Fibroblast of skin of scalp (primary cell): ENCODE data around the gene BCAP31.
"Not testable (repeated sequence)": the region's sequence is repeated elsewhere in the genome, so short reads cannot be mapped to it uniquely, and the experiment has no call there.

Experiments
- DNase-seq: peaks from one replicate; pipeline ENCODE4 v3.0.0-alpha.2; 2013

Gene BCAP31

DNA sequence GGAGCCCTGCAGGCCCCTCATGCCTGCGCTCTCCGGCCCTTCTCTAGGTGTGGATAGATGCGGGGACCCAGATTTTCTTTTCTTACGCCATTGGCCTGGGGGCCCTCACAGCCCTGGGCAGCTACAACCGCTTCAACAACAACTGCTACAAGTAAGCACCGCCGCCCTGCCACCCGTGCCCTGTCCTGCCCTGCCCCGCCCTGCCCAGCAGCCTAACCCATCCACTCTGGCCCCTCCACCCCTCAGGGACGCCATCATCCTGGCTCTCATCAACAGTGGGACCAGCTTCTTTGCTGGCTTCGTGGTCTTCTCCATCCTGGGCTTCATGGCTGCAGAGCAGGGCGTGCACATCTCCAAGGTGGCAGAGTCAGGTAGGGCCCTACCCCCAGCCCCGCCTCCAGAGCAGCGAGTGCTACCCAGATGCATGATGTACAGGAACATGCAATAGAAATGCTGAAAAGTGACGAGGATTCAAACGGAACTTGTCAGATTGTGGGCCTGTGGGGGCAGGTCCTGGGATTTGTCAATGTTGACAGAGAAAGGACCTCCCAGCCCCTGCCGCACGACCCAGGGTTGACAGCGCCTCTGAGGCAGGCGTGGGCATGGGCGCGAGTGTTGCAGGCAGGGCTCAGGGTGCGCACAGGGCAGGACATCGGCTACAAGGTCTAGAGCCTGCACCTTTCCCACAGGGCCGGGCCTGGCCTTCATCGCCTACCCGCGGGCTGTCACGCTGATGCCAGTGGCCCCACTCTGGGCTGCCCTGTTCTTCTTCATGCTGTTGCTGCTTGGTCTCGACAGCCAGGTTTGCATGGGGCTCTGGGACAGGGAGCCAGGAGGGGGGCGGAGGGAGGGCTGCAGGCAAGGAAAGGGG is 30.7 kb downstream of the BCAP31 start:
- DNase-seq: no peak

DNA sequence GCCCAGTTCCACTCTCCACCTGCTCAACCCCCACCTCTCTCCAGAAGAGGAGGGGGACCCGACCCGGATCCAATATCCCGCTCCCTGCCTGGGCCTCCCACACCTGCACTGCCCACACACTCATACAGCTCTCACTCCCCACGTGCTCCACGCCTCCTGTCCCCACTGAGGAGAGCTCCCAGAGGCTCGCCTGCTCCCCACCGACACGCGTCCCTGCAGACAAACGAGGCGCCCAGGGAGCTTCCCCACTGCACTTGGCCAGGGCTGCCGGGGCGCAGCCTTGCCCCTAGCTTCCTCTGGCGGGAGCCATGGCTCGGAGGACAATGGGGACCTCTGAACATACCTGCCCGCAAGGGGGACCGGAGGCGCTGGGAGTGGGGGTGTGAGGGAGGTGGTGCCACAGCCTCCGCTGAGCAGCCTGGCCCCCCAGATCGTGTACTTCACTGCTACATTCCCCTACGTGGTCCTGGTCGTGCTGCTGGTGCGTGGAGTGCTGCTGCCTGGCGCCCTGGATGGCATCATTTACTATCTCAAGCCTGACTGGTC is 31.5 kb downstream of the BCAP31 start:
- DNase-seq: no peak

DNA sequence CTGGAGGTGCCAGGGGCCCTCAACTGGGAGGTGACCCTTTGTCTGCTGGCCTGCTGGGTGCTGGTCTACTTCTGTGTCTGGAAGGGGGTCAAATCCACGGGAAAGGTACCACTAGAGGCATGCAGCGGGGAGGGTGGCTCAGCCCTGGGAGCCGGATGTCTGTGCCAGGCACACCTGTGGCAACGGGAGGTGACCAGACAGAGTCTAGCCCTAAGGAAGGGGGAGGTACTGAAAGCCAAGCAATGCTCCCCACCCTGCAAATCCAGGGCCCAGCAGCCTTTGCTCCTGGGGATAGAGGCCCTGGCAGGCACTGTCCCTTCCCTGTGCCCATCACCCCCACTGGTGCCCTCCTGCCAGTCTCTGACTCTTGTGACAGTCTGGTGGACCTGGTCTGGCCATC is 32.2 kb downstream of the BCAP31 start:
- no peak for DNase-seq

DNA sequence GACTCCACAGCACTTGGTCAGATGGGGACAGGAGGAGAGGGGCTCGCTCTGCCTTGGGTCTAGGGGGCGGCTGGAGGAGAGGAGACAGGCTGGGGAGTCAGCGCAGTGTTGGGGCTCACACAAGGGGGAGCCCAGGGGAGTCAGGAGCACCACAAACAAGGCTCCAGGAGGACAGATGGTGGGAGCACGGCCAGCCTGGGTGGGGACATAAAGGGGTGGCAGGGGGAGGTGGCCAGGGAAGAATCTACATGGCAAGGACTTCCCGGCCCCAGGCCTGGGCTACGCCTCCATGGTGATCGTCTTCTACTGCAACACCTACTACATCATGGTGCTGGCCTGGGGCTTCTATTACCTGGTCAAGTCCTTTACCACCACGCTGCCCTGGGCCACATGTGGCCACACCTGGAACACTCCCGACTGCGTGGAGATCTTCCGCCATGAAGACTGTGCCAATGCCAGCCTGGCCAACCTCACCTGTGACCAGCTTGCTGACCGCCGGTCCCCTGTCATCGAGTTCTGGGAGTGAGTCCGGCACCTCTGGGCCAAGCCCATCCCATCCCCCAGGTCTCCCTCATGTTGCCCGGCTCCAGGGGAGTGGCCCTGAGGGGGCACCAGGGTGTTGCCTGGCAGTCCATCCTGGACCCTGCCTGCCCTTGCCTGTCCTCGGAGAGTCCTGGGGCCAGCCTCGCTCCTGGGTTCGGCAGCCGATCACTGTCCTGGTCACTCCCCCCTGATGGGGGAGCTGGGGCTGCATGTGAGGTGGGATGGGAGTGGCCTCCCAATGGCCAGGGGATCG is 33.0 kb downstream of the BCAP31 start:
- DNase-seq: not testable (repeated sequence)

DNA sequence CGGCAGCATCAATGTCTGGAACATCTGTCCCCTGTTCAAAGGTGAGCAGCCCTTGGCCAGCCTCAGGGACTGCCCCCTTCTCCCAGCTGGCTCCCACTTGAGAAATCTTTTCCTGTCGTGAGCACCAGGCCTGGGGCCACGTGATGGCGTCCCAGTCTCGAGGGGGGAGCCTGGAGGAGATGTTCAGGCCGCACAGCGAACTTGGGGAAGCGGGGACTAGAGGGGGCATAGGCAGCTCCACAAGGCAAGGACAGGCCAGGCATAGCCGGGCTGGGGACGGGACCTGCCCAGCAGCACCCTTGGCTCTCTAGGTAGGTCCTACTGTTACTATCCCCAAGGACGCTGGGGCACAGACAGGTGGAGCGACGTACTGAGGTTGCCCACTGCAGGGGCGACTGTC is 33.7 kb downstream of the BCAP31 start:
- DNase-seq: no peak

DNA sequence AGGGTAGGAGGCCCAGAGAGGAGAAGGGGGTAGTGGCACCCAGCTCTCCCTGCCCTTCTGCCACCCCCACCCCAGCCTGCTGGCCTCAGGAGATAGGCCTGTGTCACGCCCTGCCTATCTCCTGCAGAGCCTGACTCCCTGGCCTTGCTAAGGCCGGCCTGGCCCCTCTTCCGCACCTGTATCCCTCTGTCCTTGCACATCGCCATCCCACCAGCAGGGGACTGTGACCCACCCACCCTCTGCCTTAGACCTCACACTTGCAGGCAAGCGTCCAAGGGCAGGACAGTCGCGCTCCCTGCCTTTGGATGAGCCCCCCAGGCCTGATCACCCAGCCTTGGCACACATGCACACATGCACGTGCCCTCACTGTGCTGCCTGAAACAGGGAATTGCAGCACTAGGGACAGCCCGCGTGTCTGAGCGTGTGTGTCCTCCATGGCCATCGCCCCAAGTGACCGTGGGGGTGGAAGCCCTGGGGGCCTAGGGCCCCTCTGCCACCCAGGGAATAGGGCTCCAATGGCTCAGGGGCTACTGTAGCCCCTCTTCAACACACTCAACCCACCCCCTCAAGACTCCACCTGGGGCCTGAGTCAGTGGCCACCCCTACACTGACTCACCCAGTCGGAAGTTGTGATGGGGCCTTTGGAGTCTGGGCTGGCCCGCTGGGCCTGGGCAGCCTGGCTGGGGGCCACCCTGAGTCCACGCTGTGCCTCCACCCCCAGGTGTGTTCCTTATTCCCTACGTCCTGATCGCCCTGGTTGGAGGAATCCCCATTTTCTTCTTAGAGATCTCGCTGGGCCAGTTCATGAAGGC is 34.3 kb downstream of the BCAP31 start:
- DNase-seq: no peak

DNA sequence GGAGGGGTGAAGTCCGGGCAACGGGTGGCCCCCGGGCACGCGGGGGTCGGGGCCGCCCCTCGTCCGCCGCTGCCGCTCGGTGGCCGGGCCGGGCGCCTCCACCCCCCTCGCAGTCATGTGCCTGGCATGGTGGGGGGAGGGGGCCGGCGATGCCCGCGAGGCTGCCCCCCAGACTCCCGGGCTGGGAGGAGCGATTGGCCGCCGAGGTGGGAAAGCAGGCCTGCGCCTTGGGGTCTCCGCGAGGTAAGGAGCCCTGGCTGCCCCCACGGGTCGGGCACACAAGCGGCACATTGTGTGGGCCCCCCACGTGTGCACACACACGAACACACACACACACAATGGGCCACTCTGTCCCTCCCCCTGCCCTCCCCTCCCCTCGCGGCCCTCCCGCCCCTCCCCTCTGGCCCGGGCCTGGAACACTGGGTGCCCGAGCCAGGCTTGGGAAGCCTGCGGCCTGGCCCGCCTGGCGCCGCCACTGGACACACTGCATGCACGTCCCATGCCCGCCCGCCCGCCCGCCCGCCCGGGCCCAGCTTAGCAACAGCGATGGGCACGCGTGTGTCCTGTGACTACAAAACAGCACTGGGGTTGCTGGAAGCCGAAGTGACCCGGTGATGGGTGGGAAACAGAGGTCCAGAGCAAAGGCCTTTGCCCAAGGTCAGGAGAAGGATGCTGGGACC is 35.1 kb downstream of the BCAP31 start:
- peak; percentile 26 for DNase-seq

DNA sequence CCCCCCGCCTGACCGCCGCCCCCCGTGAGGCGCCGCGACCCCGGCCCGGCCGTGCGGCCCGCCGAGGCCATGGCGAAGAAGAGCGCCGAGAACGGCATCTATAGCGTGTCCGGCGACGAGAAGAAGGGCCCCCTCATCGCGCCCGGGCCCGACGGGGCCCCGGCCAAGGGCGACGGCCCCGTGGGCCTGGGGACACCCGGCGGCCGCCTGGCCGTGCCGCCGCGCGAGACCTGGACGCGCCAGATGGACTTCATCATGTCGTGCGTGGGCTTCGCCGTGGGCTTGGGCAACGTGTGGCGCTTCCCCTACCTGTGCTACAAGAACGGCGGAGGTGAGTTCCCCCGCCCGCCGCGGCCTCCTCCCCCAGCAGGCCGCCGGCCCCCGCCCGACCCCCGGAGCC is 35.7 kb downstream of the BCAP31 start:
- no peak for DNase-seq

DNA sequence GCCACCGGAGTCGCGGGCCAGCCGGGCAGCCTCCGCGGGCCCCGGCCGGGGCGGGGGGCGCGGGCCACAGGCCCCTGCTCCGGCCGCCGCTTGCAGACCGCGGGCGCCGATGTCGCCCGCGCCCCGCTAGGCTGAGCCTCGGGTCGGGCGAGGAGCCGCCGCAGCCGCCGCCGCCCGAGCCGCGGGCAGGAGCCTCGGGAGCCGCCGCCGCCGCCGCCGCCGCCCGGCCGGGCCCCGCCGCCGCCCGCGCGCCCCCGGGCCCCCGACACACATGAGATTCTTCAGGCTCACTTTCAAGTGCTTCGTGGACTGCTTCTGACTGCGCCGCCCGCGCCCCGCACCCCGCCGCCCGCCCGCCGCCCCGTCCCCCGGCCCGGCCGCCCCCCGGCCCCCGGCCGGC is 36.1 kb downstream of the BCAP31 start:
- DNase-seq: no peak

DNA sequence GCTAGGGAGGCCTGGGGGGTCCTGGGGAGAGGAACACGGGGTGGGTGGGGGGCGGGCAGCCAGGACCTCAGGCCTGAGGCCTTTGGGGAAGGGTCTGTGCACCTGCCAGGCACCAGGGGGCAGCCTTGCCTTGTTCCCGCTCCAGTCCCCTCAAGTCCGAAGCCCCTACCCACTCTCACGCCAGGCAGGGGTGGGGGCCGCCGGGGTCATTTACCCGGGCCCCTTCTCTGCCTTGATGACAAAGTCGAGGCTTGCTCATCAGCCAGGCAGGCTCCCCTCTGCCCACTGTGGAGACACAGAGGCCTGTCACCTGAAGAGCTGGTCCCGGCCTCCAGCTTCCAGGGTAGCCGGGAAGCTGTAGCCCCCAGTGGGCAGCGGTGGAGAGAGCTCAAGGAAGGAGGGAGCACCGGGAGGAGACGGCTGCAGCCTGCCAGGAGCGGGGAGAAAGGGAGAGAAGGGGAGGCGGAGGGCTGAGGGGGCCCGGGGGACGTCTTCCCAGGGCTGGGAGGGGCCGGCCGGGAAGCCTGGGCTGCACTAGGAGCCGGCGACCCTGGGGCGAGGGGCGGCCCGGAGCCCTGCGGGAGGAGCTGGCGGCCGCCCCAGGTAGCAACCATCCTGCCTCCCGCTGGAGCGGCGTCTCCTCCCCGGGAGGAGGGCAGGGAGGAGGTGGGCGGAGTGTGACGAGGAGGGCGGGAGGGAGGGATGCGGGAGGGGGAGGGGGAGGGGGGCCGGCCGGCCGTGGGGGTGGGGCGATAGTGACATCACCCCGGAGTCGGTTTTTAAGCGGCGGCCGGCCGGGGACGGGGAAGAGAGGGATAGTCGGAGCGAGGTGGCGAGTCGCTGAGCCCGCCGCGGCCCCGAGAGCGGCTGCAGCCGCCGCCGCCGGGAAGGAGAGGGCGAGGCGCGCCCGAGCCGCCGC is 36.8 kb downstream of the BCAP31 start, which contains the start of gene SLC6A8:
Gene SLC6A8, plus strand, starts transcription at position 806 of the 919 bp plus-strand sequence. CDS start 649 bp downstream, outside the sequence.
- DNase-seq: peak; percentile 78

DNA sequence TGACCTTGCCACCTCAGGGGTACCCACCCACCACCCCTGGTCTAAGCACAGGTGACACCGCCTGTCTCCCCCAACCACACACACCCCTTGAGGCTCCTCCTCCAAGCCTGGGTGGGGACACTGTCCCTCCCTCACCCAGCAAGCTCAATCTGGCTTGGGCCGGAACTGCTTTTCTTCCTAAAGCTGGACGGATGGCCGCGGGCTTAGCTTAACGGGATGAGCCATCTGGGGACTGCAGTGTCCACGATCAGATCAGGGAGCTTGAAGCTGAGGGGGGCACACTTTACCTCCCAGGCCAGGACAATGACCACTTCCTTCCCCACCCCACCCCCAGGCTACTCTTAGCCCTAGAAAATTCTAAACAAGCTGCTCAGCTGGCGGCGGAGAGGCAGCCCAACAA is 37.5 kb downstream of the BCAP31 start:
- DNase-seq: no peak

DNA sequence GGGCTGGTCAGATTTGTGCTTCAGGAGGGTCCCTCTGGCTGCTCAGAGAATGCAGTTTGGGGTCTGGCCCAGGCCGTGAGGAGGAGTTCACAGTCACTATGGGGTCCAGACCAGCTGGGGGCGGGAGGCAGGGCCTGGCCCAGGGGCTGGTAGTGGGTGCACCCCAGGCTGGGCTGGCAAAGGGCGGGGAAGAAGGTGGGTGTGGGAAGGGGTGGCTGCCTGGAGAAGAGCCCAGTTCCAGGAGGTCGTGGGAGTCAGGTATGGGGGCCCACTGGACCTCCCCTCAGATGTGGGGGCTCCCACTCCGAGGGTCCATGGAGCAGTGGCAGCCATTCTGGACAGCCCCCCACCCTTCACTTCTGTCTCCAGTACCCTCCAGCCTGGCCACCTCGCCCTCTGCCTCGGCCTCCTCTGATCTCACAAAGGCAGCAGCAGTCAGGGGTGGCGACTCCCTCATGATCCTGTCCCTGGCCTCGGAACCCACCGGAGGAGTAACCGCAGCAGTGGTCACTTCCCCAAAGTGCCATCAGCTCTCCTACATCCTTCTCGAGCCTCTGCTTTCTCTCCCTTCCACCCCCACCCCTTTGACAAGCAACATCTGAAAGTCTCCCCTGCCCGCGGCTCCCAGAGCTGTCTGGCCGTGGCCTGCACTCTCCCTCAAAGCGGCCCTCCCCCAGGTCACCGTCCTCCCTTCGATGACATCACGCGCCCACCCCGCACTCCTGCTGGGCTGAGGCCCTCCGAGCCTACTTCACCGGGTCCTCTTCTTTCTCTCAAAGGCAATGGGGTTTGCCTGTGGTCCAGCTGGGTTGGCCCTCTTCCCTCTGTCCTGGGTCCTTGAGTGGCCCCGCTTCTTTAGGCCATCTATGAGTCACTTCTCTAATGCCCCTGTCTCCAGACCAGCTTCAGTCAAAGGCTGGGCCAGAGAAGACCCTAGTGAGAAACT is 38.2 kb downstream of the BCAP31 start:
- no peak for DNase-seq

DNA sequence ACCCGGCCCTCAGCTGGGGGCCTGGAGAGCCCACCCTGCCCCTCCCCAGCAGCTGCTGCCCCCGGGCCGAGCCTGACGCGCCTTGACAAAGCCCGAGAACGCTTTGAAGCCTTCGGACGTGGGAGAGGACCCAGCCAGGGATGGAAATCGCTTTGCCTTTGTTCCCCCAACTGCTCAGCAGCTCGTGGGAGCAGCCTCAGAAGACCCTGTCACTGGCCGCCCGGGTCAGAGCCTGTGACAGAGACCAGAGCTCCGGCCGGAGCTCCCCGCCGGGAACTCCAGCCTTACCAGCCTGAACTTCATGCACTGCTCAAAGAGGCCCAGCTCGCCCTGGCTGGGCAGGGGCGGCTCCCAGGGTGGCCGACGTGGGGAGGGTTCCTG is 39.0 kb downstream of the BCAP31 start:
- no peak for DNase-seq

DNA sequence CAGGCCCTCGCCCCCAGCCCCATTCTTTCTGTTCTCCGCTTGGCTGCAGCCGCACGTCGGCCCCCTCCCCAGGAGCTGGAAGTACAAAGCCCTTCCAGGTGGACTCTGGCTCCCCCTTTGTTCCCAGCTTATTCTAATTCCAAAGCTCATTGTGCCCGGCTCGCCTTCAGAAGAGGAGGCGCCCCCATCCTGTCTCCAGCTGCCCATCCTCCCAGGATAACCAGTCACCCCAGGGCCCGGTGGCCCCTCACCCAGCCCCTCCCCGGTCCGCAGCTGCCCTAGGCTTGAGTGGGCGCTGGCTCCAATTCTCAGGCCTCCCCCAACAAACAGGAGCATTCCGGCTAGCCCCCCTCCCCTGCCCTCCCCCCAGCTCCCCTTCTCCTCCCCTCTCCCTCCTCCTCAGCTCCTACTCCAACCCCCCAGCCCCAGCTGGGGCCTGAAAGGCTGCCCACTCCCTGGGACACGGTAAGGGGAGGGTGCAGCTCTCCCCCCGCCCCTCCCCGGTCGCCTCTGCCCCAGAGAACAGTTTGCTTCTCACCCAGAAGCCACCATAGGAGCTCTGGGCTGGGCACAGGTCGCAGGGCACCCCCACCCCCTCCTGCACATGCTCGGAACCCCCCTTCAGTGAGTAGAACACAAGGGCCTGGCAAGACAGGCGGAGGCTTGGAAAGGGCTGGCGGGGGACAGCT is 39.6 kb downstream of the BCAP31 start:
- DNase-seq: no peak

DNA sequence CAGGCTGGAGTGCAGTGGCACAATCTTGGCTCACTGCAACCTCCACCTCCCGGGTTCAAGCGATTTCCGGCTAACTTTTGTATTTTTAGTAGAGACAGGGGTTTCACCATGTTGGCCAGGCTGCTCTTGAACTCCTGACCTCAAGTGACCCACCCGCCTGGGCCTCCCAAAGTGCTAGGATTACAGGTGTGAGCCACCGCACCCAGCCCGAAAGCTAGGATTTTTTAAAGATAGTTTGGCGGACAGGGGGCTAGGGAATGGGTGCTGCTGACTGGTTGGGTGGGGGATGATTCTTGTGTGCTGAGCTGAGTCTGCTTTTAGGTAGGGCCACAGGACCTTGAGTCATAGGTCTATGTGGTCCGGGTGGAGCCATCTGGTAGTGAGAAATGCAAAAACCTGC is 40.7 kb downstream of the BCAP31 start:
- DNase-seq: not testable (repeated sequence)

DNA sequence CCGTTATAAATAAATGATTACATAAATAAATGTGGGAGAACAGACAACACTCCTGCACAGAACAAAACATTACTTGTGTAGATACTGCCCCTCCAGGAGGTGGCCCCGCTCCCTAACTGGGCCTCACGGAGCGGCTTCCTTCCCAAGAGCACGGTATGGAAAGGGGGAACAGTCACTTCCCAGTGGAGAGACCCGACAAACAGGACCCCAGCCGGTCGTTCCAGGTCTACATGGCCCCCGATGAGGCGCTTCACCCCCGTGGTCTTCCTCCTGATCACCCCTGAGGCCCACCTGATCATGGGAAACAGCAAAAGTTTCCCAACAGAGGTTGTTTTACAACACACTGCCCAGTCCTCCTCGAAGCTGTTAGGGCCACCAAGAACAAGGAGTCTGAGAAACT is 43.0 kb downstream of the BCAP31 start:
- no peak for DNase-seq

DNA sequence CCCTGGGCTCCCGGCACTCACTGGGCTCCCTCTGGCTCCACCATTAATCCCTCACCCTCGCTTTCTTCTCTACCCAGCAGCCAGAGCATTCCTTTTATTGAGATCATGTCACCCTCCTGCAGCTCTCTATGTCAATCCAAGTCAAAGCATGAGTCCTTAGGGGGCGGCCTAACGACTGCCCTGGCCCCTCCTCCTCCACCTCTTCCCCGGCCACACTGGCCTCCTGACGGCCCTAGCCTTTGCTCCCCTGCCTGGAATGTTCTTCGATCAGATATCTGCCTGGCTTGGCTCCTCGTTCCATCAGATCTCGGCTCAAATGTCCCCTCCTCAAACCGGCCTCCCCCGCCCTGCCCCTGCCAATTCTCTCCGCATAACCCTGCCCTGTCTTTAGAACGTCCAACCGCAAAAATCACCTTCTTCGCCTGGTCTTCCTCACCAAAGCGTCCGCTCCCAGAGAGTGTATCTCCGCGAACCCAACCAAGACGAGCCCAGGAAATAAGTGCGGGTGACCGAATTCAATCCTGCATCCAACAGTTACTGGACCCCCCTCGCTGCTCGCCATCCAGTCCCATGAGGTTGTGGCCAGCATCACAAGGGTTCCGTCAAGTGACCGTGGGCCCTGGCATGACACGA is 49.9 kb downstream of the BCAP31 start:
- no peak for DNase-seq

DNA sequence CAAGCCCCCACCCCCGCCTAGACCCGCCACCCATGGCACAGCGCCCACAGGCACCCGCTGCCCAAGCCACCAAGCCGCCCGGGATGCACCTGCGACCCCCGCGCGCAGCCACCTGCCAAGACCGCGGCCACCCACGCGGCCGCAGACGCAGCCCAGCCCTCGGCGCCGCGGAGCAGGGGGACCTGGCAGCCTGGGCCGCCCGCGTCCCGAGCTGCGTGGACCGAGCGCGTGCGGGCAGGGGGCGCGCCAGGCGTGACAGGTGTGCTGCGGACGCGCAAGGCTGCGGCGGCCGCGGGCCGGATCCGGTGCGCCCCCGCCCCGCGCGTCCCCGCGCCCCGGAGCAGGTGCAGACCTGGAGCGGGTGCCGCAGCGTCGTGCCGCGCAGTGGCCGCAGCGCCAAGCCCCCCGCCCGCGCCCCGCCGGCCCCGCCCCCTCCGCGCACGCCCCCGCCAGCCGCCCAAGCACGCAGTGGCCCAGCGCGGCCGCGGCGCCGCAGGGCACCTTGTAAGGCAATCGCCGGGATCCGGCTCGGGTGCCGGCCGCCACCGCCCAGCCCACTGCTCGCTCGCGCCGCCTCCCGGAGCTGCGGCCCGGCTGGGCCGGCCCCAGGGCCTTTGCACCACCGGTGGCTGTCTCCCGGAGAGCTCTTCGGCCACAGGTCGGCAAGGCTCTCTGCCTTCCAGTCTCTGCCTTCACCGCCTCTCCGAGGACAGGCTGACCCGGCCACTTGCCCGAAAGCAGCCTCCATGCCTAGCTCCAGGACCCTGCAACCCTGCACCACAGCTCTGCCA is 50.6 kb downstream of the BCAP31 start, which contains the start of gene PNCK:
Gene PNCK, minus strand, starts transcription at position 386 of the 791 bp plus-strand sequence. CDS start 737 bp downstream, outside the sequence.
- no peak for DNase-seq
